NCI-H128 (cell line): ENCODE data around the gene LDHB.
"Not testable (repeated sequence)": the region's sequence is repeated elsewhere in the genome, so short reads cannot be mapped to it uniquely, and the experiment has no call there.

Source experiments
- DNase-seq: peaks from one replicate; lab custom pipeline; 2025; ENCODE audit not compliant: unreplicated experiment; lab: John Stamatoyannopoulos, UW

Gene LDHB

GRCh38 chr12:21614506-21614905 lies 43.1 kb downstream of the LDHB start:
- no peak for DNase-seq

GRCh38 chr12:21613931-21614330 lies 43.7 kb downstream of the LDHB start:
- no peak for DNase-seq

- DNase-seq: no peak
These were observed 49.4 kb downstream of the LDHB start for GRCh38 chr12:21608196-21608595.

GRCh38 chr12:21607701-21608100 lies 49.9 kb downstream of the LDHB start:
- DNase-seq: no peak

GRCh38 chr12:21606175-21606574 lies 51.5 kb downstream of the LDHB start:
- no peak for DNase-seq

- DNase-seq: no peak
These were observed 53.2 kb downstream of the LDHB start, which contains the start of gene GYS2 for GRCh38 chr12:21604245-21605101. GYS2 (minus strand) TSS chr12:21604847; CDS start chr12:21604592, 255 bp downstream.

- no peak for DNase-seq
These were observed 54.9 kb downstream of the LDHB start for GRCh38 chr12:21602774-21603173.

- DNase-seq: no peak
These were observed 57.4 kb downstream of the LDHB start for GRCh38 chr12:21600196-21600595.

GRCh38 chr12:21599143-21599999 lies 58.3 kb downstream of the LDHB start:
- no peak for DNase-seq

GRCh38 chr12:21598651-21599050 lies 59.0 kb downstream of the LDHB start:
- no peak for DNase-seq

GRCh38 chr12:21595356-21595755 lies 62.3 kb downstream of the LDHB start:
- DNase-seq: not testable (repeated sequence)

GRCh38 chr12:21585485-21585884 lies 72.2 kb downstream of the LDHB start:
- DNase-seq: no peak
